RWPE1 (cell line): Measurements from ENCODE around the gene SNX2.
A peak's percentile ranks its signal among the peaks of the same experiment; 100 is the strongest.

Source experiments
- CTCF ChIA-PET: fragments of 350-600 bp; sonication (Branson Sonifier 250); formaldehyde crosslinking; extraction: SDS; loops from one replicate; lab custom pipeline; 2021; lab: Yijun Ruan, JAX
- POLR2A ChIA-PET: fragments of 400-600 bp; formaldehyde crosslinking; extraction: SDS; loops from one replicate; lab custom pipeline; 2020; ENCODE audit warnings: antibody characterized with exemption; ENCODE audit not compliant: low non-redundant PET; lab: Yijun Ruan, JAX
- DNase-seq: peaks from one replicate; pipeline ENCODE4 v3.0.0; 2012; ENCODE audit warnings: low spot score
- H3K27ac ChIP-seq: fragments of 450-650 bp; 2 replicates; pipeline ENCODE4 v1.5.1; 2017
- CTCF ChIP-seq: fragments of 450-650 bp; conservative IDR thresholded peaks from 2 replicates; pipeline ENCODE4 v1.5.1; 2017; ENCODE audit warnings: low read depth, mild to moderate bottlenecking

SNX2 gene

GRCh38 chr5:122775550-122776542, 966 bp downstream of the SNX2 start:
- DNase-seq, result peak; percentile 39
- peak overlapping the region; percentile 79 for H3K27ac ChIP-seq
- CTCF ChIA-PET, result interaction anchor here (0.6 to 1.3 kb wide), 3 partner anchors 52 to 71 kb away, joined by 3 to 6 read pairs (median 3); partner anchors contain the start of gene SNX24

DNA sequence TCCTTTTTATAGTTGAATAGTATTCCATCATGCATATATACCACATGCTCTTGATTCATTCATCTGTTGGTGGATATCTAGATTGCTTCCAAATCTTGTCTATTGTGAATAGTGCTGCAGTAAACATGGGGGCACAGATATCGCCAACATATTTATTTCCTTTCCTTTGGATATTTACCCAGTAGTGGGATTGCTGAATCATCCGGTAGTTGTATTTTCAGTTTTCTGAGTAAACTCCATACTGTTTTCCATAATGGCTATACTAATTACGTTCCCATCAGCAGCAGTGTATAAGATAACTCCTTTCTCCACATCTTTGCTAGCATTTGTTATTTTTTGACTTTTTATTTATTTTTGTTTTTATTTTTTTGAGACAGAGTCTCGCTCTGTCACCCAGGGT, 3.3 kb downstream of the SNX2 start:
- CTCF ChIA-PET, result interaction anchor here (0.6 to 0.7 kb wide), 3 partner anchors 74 to 250 kb away, joined by 3 read pairs; no protein-coding TSS in a partner anchor
- no peak for TF ChIP-seq CTCF

More at GRCh38 chr5:122775550-122776542, 966 bp downstream of the SNX2 start:
- POLR2A ChIA-PET, result no interaction called here
- no peak for TF ChIP-seq CTCF

DNA sequence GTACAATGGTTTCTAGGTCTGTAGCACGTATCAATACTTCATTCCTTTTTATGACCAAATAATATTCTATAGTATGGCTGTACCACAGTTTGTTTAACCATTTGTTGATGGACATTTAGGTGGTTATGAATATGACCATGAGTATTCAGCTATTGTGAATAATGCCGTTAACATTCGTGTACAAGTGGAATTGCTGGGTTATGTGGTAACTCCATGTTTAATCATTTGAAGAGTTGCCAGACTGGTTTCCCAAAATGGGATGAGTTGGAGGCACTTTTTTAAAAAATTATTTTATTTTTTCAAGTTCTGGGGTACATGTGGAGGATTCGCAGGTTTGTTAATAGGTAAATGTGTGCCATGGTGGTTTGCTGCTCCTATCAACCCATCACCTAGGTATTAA, 4.6 kb downstream of the SNX2 start:
- no peak overlapping the region for H3K27ac ChIP-seq
- POLR2A ChIA-PET, result no interaction called here
- no peak for TF ChIP-seq CTCF
- DNase-seq, result no peak
- CTCF ChIA-PET, result no interaction called here

More for the DNA sequence above, 3.3 kb downstream of the SNX2 start:
- DNase-seq, result no peak
- POLR2A ChIA-PET, result no interaction called here
- no peak overlapping the region for H3K27ac ChIP-seq

DNA sequence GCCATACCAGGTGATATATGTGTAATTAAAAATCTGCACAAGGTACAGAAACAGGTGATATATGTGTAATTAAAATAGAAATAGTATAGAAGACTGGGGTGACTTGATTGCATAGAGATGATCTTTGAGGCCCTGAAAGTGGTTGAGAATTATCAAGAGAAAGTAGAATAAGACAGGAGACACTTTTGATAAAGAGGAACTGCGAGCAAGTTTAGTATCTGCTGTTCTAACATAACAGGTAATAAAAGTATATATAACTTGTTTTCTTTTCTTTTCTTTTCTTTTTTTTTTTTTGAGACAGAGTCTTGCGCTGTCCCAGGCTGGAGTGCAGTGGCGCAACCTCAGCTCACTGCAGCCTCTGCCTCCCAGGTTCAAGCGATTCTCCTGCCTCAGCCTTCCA, 5.4 kb downstream of the SNX2 start:
- no peak for DNase-seq
- no peak overlapping the region for H3K27ac ChIP-seq
- CTCF ChIA-PET, result interaction anchor here (0.6 kb wide), 1 partner anchor 464 kb away, joined by 3 read pairs; no protein-coding TSS in a partner anchor
- POLR2A ChIA-PET, result no interaction called here
- no peak for TF ChIP-seq CTCF

DNA sequence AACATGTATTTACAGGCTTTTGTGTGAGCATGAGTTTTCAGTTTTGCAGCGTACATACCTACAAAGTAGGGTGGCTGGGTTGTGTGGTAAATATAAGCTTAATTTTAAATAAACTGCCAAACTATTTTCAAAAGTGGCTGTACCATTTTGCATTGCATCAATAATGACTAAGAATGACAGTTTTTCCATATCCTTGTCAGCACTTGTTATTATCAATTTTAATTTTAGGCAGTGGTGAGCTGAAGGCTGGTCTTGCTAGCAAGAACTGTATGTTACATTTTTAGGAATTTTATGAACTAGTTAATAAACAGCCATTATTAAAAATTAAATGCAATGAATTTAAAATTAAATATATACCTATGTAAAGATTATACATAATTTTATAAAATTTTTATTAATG, 6.6 kb downstream of the SNX2 start:
- no peak for TF ChIP-seq CTCF
- no peak overlapping the region for H3K27ac ChIP-seq
- CTCF ChIA-PET, result no interaction called here
- POLR2A ChIA-PET, result no interaction called here
- no peak for DNase-seq

- no peak overlapping the region for H3K27ac ChIP-seq
- ChIA-PET POLR2A (no interaction called here), CTCF (no interaction called here)
- no peak for DNase-seq
- TF ChIP-seq CTCF, result no peak
Observed at GRCh38 chr5:122785294-122785693, 10.4 kb downstream of the SNX2 start.
